ENCODE data around the gene HOOK2.
"Not testable (repeated sequence)": the region's sequence is repeated elsewhere in the genome, so short reads cannot be mapped to it uniquely, and the experiment has no call there.

Gene HOOK2

DNA sequence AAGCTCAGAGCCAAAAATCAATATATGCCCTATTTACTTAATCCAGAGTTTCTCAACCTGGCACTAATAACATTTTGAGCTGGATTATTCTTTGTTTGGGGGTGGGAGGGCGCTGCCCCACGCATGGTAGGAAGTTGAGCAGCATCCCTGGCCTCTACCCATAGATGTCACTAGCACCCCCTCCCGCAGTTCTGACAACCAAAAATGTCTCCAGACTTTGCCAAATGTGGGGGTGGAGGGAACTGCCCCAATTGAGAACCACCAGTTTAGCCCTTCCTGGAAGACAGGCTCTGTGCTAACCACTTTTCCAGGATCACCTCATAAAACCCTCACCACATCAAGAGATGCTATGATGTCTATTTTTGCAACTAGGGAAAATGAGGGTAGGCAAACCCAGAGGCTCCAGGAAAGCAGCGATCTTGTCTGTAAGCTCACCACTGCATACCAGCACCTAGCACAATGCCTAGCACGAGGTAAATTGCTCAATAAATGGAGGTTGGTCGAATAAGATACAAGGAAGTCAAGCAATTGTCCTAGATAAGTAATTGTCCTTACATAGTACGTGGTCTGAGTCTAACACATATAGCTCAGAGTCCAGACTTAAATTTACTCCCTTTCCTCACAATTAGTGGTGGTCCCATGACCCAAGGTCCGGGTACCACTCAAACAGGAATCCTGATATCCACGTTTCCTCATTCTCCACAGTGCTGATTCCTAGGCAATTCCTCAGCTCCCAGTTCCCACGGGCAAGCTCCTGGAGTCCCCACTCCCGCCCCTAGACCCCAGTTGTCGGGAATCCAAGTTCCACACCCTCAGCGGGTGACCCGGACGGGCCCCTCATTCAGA is 41.8 kb downstream of the HOOK2 start:
- Histone ChIP-seq H3K4me3 (peak overlapping the region; percentile 61 to 100 (median 88)), H3K27ac (peak overlapping the region; percentile 63 to 100 (median 96))

DNA sequence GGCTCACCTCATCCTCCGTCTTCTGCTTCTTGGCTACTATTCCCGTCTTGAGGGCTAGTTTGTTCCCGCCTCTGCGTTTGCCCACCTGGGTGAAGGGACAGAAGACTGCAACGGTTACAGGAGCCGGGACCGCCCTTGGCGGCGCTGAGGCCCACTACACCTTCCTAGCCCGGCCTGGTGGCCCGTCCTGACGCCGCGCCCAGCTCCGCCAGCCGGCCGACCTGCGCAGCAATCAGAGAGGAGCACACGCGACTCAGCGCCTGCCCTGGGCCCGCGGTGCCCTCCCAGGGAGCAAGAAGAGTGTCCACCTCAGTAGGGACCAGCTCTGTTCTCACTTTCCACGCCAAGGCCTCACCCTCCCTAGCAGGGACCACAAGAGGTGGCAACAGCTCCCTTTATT is 44.0 kb downstream of the HOOK2 start:
- Histone ChIP-seq H3K4me3 (no peak overlapping the region), H3K27ac (no peak overlapping the region)

- no peak overlapping the region for H3K27ac ChIP-seq
- H3K4me3 ChIP-seq: no peak overlapping the region
These were observed 45.3 kb downstream of the HOOK2 start for GRCh38 chr19:12730064-12730463.

DNA sequence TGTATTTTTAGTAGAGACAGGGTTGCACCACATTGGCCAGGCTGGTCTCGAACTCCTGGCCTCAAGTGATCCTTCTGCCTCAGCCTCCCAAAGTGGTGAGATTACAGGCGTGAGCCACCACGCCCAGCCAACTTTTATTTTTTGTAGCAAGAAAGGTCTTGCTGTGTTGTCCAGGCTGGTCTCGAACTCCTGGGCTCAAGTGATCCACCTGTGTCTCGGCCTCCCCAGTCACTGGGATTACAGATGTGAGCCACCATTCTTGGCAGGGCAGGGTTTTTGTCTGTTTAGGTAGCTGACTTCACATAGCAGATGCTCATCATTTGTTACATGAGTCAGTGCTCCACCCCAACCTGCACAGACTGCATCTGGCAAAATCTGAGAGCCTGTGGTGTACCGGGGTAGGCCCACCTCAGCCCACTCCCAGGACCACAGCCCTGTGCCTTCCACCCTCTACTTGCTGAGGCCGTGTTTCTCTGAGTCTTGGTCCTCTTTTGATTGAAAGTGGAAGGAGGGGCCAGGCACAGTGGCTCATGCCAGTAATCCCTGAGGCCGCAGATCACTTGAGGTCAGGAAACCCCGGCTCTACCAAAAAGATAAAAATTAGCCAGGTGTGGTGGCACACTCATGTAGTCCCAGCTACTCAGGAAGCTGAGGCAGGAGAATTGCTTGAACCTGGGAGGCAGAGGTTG is 47.5 kb downstream of the HOOK2 start:
- no peak overlapping the region for H3K27ac ChIP-seq

GRCh38 chr19:12726988-12727316 is 48.4 kb downstream of the HOOK2 start:
- no peak overlapping the region for H3K27ac ChIP-seq
- no peak overlapping the region for H3K4me3 ChIP-seq

More for the DNA sequence above, 47.5 kb downstream of the HOOK2 start:
- H3K4me3 ChIP-seq: no peak overlapping the region

GRCh38 chr19:12725612-12726011 is 49.7 kb downstream of the HOOK2 start:
- H3K4me3 ChIP-seq, H3K27ac ChIP-seq: not testable (repeated sequence)

- peak within 1 kb of the TSS; percentile 70 to 94 (median 81) for H3K4me3 ChIP-seq
- peak within 1 kb of the TSS; percentile 19 to 99 (median 96) for H3K27ac ChIP-seq
These were observed 51.5 kb downstream of the HOOK2 start, which contains the start of gene TNPO2 for GRCh38 chr19:12723641-12724426. TSS of gene TNPO2 (minus strand) at chr19:12723932. CDS start at chr19:12720977, 2,955 bp downstream.

DNA sequence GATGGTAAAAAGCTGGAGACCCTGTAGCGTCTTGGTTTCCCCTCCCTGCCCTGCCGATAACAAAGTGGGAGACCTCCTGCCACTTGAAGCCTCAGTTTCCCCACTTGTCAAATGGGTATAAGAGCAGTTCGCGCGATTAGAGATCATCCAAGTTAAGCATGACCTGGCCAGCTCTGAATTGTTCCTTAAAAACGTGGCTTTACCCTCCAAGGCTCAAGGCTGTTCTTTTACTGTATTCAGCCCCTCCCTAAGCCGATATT is 52.0 kb downstream of the HOOK2 start:
- Histone ChIP-seq H3K4me3 (peak overlapping the region; percentile 70 to 94 (median 81)), H3K27ac (peak overlapping the region; percentile 19 to 99 (median 96))

DNA sequence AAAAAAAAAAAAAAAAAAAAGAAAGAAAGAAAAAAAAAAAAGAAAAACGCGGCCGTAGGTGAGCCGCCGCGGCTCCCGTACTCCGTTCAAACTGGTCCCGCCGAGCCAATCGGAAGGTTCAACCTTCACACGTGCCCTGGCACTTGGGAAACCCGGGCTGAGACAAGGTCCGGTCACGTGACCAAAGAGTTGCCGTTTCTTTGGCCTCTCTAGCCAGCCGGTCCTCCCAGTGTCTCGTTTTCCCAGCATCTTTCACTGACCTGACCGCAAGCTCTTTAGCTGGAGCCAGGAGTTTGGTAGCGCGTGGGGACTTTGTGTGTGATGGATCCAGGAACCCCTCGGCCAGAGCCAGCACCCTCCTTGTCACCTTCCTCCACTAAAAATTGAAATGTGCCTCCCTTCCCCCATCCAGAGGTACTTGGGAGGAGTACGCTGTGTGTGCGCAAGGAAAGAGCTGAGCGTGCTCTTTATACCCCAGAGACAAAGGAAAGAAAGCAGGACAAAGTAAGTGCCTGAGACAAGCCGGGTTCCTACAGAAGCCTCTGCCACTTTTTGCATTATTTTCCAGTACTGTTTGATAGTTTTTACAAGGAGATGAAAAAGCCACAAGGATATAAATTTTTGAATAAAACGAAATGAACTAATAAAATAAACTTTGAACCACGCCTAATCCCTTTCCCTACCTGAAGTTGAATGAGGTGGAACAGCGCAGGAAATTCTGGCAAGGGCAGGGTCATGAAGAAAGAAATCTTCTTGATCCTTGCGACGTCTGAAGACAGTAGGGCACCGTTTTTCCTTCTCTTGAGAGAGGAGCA is 52.6 kb downstream of the HOOK2 start:
- Histone ChIP-seq H3K27ac (peak overlapping the region; percentile 91 to 99 (median 97)), H3K4me3 (peak overlapping the region; percentile 70 to 94 (median 81))

DNA sequence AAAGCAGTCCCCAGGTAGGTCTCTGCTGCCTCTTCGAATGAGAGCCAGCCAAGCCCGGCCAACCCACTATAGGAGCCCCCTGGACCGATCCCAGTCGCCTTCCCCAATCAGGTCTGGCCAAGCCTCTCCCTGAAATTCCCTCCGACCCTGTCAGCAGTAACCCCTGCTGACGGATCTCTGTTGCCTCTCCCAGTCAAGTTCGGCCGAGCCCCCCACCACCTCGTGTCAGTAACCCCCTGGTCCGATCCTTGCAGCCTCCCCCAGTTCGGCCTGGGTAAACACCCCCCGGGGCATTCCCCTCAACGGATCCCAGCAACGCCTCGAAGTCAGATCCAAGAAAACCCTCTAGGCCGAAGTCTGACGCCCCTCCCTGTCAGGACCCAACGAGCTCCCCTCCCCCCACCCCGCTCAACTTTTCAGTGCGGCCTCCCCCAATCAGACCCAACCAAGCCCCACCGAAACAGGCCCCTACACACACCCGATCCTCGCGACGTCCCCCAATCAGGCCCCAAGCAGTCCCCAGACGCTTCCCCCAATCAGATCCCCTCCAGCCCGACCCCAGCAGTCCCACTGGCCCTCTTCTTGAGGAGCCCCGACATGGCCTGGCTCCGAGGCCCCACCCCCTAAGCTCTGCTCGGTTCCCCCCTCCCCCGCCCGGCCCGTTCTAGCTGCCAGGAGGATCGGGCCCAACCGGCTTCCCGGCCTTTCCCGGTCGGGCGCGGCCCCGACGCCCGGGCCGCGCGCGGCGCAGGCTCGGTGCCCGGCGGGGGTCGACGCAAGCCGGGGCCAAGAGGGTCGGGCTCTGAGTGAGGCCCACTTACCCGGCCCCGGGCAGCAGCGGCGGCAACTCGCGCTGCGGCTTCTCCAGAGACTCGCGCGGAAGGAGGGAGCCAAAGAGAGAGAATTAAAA is 53.4 kb downstream of the HOOK2 start:
- Histone ChIP-seq H3K4me3 (peak overlapping the region; percentile 70 to 94 (median 81)), H3K27ac (peak overlapping the region; percentile 91 to 99 (median 97))

DNA sequence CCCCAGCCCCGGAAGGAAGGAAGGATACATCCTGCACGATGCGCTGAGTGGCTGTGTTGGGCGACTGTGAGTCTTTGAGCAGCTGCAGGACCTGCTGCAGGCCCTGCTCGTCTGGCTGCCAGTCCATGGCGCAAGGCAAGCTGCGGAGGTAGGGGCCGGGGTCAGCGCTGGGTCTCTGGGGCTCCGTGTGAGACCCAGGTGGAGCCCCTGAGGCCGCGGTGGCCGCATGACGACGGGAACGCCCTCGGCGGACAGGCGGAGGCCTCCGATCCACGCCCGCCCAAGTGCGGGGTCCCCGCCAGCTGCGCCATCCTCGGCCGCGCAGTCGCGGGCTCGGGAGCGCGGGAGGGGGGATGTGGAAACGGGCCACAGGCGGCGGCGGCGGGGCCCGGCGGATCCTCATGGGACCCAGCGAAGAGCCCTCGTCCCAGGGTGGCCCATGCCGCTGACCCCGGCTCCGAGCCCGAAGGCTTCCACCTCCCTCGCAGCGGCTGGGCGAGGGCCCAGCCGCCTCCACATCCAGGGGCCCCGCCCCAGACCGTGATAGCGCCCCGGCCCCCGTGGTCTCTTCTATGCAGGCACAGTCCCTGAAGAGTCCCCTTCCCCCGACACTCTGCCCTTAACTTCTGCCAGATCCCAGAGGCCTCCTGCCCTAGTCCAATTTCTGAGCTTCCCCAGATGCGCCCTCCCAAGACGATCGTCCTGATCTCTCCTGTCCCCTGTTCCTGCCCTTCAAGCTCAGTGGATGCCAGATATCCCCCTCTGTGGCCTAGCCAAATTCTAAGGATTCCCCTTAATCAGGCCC is 54.3 kb downstream of the HOOK2 start:
- H3K4me3 ChIP-seq: peak overlapping the region; percentile 70 to 94 (median 81)
- peak overlapping the region; percentile 91 to 99 (median 97) for H3K27ac ChIP-seq

GRCh38 chr19:12720296-12720695 is 55.1 kb downstream of the HOOK2 start:
- Histone ChIP-seq H3K4me3 (peak overlapping the region; percentile 70 to 94 (median 81)), H3K27ac (peak overlapping the region in 15 of 21 experiments; percentile 92 to 98 (median 97))

- no peak overlapping the region for H3K27ac ChIP-seq
- no peak overlapping the region for H3K4me3 ChIP-seq
These were observed 59.4 kb downstream of the HOOK2 start for GRCh38 chr19:12715929-12716328.

GRCh38 chr19:12715102-12715501 is 60.2 kb downstream of the HOOK2 start:
- Histone ChIP-seq H3K4me3 (no peak overlapping the region), H3K27ac (no peak overlapping the region)

DNA sequence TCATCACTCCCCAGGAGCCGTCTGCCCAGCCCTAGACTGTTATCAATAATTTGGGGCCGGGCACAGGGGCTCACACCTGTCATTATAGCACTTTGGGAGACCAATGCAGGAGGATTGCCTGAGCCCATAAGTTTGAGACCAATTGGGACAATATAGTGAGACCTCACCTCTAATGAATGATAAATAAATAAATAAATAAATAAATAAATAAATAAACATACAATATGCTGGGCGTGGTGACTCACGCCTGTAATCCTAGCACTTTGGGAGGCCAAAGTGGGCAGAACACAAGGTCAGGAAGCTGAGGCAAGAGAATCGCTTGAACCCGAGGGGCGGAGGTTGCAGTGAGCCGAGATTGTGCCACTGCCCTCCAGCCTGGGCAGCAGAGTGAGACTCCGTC is 62.0 kb downstream of the HOOK2 start:
- not testable (repeated sequence) for H3K4me3 ChIP-seq, H3K27ac ChIP-seq
